Esophagus muscularis mucosa (tissue), 4 donors: ENCODE results near the gene GRK4.

Experiments used
- CTCF ChIP-seq, 3 experiments: fragments of 200-600 bp in 2 of 3; fragments of 450-650 bp in 1 of 3; sonication (generic) in 2 of 3; IDR thresholded peaks; one replicate each; pipeline ENCODE4 v1.5.1; 2017 to 2019; ENCODE audit warnings: antibody characterized with exemption in 3 of 3, mild to moderate bottlenecking in 2 of 3, moderate library complexity in 1 of 3
- EP300 ChIP-seq: sonication (generic); formaldehyde crosslinking; IDR thresholded peaks from one replicate; pipeline ENCODE4 v1.6.1; 2017; ENCODE audit warnings: antibody characterized with exemption
- POLR2A ChIP-seq: fragments of 450-650 bp; IDR thresholded peaks from one replicate; pipeline ENCODE4 v1.6.1; 2017; ENCODE audit warnings: antibody characterized with exemption, moderate library complexity, mild to moderate bottlenecking, low read depth
- POLR2AphosphoS5 ChIP-seq, 2 donors: sonication (generic); formaldehyde crosslinking; IDR thresholded peaks; one replicate each; pipeline ENCODE4 v1.6.1; 2017; ENCODE audit warnings: antibody characterized with exemption in 2 of 2

DNA sequence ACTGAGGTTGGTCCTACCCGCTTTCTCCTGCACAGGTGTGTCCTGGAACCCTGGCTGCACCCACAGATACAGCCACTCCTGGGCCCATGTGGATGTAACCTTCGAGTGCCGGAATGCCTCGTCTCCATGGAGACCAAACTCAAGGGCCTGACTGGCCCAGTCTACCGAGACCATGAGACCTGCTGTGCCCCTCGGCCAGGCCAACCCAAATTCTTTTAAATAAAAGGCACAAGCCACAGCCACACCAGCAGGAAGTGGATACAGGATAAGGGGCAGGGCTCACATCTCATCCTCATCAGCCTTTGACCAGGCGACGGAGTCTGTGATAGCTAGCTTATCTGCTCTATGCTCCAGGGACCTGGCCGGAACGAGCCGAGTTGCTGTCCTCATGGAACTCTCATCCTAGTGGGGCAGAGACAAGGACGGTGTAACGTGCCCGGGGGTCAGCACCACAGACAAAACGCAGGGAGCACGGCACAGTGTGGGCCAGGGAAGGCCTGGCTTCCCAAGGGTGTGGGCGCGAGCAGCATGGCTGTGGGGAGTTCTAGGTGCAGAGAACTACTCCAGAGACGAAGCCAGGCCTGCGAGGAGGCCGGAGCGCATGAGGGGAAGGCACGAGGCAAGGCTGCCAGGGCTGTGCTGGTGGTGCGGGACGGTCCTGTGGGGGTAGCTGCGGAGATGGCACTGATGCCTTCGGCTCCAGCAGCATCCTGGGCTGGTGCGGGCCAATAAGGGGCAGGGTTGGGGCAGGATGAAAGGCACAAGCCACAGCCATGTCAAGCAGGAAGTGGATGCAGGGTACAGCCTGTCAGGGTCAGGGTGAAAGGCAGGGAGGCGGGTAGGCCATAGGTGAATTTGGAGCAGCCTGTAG lies 22.9 kb upstream of the GRK4 start:
- peak in 1 of 2 donors; percentile 4 for TF ChIP-seq POLR2AphosphoS5 (IDR thresholded peaks at IDR 0.05)
- TF ChIP-seq CTCF (IDR thresholded peaks at IDR 0.05) = no peak
- TF ChIP-seq POLR2A = no peak
- TF ChIP-seq EP300 = no peak
